ENCODE measurements around the gene ITPK1.
A peak's percentile ranks its signal among the peaks of the same experiment; 100 is the strongest.

The ITPK1 gene

DNA sequence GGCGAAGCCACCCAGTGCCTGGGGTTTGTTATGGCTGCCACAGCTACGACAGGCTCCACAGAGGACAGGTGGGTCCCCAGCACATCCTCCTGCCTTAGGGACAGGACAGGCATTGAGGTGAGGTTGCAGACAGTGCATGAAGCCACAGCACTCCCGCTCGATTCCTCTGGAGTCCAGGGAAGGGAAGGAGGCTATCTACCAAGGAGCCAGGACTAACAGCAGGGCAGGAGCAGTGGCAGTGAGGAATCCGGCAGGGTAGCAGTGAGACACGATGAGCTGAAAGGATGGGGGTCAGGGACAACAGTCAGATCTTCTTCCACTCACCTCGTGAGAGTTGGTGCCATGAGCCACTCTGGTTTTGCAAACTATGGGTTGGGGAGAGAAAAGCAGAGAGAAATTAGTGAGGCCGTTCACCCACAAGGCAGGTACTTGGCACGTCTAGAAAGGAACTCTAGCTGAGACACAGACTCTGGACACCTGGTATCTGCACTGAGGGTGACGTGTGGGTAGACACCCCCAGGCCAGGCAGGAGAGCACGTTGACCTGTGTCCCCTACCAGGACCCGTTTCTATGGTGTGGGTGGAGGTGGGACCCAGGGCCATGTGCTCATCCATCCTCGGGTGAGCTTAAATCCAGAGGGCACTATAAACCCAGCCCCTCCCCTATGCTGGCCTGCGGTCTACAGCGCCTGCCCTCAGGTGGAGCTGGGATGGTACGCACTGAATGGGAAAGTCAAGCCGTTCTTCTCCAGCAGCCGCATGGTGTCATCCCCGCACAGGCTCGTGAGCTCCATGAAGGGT lies 153.5 kb downstream of the ITPK1 start:
- DNase-seq: no peak

DNA sequence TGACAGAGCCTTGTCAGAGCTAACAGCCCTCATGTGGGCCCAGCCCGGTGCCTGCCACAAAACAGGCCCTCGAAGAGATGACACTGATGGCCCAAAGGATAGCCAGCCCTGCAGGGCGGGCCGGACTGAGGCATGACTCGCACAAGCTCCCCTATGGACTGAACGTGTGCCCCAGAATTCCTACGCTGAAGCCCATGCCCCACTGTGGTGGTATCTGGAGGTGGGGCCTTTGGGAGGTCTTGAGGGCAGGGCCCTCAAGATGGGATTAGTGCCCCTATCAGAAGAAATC lies 154.2 kb downstream of the ITPK1 start:
- no peak for DNase-seq

DNA sequence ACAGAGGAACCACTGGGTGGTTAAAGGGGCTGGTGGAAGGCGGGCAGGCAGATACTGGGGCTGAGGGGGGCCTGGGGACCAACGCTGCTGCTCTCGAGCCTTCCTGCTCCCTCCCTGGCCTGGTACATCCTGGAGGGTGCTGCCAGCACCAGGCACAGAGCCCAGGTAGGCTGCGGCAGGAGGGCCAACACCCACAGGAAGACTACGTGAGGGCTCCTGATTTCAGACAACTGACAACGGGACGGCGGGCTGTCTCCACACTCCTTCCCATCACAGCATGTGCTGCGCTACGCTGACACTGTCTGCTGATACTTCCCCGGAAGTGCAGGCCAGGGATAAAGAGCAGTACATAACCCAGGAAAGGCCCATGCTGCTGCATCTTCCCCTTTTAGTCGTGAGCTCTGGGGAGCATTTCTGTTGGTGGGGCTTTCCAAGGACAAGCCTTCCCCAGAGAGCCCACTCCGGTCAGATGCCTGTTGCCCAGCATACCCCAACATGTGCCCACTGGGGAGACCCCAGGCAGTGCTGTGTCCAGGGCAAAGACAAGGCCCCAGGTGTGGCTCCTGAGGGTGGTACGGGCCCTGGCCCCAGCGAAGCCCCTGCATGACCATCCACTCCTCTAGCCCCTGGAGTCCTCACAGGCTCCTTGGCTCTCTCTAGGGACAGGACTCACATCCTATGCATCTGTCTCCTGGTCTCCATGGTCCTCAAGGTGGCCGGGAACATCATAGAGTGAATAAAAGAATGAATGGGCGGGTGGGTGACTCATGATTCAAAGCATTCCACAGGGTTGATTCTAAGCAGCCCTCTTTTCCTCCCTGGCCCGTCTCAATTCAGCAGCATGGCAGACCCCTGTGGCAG lies 154.8 kb downstream of the ITPK1 start:
- DNase-seq: peak; percentile 29

DNA sequence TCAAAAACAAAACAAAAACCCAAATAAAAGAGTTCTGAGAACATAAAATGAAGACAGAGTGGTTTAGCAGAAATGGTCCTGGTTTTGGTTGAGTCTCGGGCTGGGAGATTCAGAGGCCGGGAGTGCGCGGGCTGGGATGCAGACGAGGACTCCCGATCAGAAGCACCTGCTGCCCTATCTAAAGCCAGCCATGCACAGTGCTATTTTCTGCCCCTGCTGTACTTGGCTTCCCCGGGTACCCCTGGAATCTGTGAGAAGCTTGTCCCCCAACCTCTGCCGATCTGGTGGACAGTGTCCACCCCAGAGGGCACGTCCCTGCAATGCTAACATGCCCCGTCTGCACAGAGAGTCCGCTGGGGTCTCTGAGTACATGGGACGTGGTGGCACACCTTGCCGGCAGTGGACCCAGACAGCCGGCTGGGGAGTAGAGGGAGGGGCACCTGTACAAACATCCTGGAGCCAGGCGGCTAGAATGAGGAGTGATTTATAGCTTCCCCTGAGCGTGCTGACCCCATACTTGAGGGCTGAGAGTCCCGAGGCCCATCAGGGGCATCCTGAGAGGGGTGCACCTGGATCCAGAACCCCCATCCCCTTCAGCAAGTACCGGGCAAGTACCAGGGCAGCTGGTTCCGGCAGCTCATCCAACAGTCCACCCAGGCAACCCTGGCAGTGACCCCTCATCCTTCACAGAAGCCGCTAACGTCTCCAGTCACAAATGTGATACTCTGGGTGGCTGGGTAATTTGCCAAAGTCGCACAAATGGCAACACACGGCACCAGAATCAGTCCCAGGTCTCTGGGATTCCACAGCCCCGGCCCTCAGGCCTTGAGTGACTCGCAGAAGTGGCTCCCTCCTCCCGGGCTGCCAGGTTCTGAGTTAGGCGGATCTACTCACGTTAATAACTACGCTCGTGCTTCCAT lies 155.7 kb downstream of the ITPK1 start:
- DNase-seq: peak; percentile 29

GRCh38 chr14:92959189-92959531 lies 156.6 kb downstream of the ITPK1 start:
- peak; percentile 40 for DNase-seq

- DNase-seq: peak; percentile 40
Observed at GRCh38 chr14:92958373-92959188, 157.1 kb downstream of the ITPK1 start.

DNA sequence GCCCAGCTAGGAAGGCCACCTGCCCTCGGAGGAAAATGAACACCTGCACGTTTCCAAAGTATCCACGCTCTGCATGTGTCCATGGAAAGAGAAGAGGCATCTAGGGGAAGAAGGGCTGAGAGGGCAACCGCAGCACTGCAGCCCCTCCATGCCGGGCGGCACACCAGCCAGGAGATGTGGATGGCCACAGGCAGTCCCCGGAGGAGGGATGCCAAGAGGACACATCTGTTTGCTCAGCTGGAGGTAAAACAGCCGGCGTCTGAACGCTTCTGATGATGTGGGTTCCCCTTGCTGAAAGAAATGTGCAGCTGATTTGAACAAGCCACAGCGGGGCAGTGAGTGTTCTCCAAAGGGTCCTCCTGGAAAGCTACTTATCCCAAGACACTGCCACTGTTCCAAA lies 158.8 kb downstream of the ITPK1 start:
- DNase-seq: peak; percentile 46

DNA sequence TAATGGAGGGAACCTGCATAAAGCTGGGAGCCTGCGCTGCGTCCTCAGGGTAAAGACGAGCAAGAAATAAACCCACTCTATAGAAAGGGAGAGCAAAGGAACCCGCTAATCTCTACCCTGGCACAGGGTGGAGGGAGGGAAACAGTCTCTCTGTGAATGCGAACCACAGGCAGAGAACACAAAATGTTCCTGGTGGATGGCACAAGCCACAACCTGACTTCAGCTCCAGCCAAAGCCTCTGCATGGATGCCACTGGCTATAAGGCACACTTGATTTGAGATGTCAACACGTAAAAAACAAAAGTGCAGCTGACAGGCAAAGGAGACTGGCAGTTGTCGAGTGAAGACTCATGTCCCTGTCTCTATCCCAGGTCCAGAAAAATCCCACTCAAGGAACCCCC lies 160.3 kb downstream of the ITPK1 start:
- no peak for DNase-seq

DNA sequence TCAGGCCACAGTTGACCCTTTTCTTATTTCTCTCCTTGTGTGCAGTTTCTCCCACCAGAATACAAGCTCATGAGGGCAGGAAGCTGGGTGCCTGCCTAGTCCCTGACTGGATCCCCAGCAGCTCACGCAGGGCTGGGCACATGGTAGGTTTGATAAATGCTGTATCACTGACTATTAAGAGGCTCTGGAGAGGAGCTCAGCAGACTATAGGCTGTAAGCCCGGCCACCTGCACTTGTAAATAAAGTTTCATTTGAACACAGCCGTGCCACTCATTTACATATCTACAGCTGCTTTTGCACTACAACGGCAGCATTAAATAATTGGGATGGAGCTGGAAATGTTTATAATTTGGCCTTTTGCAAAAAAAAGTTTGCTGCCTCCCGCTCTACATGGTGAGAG lies 160.8 kb downstream of the ITPK1 start:
- no peak for DNase-seq

DNA sequence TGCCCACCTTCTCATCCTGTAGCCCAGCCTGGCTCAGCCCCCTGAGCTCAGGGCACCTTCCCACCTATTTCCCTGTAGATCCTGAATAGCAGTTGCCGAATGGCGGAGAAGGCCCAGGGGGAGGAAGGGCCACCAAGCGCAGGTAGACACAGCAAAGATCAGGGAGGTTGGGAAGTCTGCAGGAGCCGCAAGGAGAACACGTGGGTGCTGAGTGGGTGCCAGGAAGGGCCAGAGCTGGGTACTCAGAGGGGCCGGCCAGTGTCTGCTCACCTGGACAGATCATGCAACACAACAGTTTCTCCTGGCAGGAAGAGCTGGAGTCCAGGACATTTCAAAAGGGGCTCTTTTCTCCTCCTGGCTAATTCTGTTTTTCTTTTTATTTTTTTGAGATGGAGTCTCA lies 162.2 kb downstream of the ITPK1 start:
- DNase-seq: no peak

GRCh38 chr14:92952481-92953298 lies 163.0 kb downstream of the ITPK1 start:
- DNase-seq: no peak

GRCh38 chr14:92951912-92952471 lies 163.7 kb downstream of the ITPK1 start:
- peak; percentile 34 for DNase-seq

DNA sequence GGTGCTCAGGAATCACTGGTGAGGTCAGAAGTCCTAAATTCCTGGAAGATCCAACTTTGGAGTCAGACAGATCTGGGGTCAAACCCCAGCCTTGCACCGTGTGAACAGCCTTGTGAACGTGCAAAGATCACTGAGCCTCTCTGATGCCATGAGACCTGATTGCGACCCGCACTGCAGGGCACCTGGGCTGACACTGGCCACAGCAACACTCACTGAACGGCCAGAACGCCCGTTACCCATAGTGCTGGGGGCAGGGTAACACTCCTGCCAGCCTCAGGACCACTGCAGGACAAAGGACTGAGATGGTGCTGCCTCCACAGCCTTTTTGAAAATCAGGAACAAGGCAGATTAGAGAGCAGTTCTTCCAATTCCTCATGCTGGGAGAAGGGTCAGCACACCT lies 164.5 kb downstream of the ITPK1 start:
- DNase-seq: no peak

DNA sequence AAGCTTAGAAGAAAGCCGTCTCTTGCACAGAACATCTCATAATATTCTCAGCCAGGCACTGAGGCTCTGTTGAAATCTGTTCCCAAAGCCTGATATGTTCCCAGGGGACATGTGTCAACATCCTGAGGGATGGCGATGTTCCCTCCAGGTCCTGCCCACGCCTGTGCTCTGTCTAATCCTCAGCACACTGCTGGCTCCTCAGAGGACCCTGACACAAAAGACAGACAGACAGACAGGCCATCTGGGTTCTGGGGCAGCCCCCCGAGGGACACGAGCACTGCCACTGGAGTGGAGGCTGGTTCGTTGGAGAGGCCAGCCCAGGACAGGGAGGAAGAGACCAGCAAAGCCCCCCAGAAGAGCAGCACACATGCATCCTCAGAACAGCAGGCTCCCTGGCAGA lies 165.0 kb downstream of the ITPK1 start:
- no peak for DNase-seq

GRCh38 chr14:92950193-92950540 lies 165.6 kb downstream of the ITPK1 start:
- DNase-seq: no peak

DNA sequence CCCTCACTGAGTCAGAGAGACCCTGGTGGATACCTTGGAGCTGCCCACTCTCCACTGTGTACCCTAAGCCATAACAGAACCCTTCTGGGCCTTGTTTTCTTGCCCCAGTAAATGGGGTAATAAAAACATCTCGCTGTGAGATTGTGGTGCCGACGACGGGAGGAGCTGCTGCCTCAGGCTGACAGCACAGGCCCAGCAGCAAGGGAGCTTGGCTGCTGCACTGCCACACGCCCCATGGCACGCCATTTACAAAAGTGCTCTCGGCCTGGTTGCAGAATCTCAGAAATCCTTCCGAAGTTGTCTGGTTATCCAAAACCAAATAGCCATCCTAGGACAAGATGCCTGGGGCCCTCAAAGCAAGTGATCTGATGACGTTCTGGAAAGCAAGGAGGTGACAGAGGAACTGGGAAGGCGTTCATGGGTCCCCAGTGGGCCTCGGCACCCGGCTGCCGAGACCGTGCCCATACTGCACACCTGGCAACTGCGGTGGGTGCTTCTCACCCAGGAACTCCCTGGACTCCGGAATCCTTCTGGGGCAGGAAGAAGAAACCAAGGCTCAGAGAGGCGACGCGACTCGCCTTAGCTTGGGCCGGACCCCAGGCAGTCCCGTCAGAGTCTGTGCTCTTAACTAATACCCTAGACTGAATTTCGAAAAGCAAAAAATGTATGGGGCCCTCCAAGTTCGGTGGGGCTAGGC lies 166.1 kb downstream of the ITPK1 start:
- DNase-seq: no peak

DNA sequence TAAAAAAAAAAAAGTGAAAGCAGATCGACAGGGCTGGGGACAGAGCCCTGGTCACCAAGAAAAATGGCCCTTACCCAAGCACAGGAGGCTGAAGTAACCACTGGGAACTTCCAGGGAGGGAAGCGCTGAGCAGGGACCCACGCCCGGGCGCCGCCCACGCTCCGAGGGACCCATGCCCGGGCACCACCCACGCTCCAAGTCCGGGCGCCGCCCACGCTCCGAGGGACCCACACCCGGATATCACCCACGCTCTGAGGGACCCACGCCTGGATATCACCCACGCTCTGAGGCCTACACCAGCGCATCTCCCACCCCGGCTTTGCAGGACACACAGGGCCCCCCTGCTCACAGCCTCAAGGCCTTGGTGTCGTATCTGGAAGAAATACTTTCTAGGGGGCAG lies 167.1 kb downstream of the ITPK1 start:
- DNase-seq: no peak

DNA sequence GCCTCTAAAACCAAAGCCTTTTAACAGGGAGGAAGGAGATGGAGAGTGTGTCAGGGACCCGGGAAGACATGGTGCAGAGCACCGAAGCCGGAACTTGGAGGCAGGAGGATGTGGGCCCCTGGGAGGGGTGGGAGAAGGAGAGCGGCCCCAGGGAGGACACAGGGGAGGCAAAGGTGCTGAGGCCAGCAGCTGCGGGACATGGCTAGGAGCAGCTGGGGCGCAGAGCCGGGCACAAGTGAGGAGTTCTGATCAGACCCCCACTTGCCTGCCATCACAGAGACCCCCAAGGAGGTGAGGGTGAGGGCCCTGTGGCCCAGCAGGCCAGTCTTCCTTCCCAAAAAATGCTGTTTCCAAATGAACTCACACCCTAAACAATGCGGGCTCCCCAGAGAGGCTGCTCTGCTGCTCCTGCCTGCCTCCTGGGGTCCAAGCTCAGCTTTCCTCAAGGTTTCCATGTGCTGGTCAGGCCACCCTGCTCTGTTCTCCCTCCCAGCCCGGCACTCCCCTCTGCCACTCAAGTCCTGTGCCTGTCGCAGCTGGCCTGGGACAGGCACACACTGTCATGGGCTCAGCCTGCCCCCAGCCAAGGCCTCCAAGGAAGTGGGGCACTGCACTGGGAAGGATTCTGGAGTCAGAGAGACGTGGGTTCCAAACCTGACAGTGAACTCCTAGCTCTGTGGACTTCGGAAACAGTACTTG lies 168.7 kb downstream of the ITPK1 start:
- DNase-seq: no peak

- DNase-seq: peak; percentile 87
Observed at GRCh38 chr14:92945959-92946846, 169.5 kb downstream of the ITPK1 start.
